GM21737 (cell line): Measurements from ENCODE around the gene HDAC9.

Source experiments
- ATAC-seq: cut with Tn5 transposase; IDR thresholded peaks from one replicate; pipeline ENCODE4 v1.9.1; 2021; ENCODE audit warnings: mild to moderate bottlenecking, moderate library complexity; ENCODE audit not compliant: unreplicated experiment

The HDAC9 gene

DNA sequence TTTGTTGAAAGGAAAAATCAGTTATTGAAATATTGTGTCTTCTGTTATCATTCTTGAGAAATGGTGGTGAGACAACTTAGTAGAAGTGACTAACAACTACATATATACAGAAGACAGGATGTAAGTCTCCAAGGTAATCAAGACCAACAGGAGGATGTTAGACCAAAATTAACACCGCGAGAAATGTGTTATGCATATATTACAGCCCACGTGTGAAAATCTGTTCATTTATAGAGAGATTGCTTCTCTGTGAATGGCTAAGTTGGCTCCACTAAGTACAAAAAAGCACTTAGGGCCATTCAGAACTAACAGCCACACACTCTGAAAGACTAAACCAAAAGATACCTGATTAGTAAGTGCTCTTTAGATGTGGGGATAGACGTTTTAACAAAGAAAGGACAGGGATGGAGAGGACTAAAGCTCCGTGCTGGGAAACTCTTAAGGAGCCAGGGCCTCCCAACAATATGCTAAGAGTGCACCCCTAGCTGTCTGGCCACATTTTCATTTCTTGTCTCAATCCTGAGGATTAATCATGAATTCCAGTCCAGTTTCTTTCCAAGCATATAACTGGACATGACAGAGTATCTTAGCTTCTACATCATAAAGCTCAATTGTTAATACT is 26.5 kb downstream of the HDAC9 start:
- peak; percentile 46 for ATAC-seq

- ATAC-seq, result no peak
Observed at GRCh38 chr7:18524248-18524647, 28.7 kb downstream of the HDAC9 start.

DNA sequence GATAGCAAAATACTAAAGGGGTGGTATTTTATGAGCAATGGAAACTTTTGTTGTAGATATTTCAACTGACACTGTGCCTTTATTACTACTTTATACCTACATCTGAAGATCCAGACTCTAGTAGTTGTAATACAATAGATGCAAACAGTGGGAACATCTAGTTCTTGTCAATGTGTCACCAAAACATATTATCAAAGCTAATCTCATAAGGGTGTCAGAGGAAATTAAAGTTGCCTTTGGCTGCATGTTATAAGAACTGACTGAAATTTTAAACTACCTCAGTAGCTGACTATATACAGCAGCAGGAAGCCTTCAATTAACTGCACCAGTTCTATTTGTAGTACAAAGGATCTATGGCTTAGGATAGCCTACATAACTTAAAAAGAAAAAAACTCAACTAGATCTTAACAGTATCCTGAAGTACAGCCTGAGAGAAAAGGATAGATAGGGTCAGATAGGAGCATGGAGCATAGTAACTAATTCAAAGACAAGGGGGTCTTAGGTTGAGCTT is 30.9 kb downstream of the HDAC9 start:
- ATAC-seq, result no peak

- ATAC-seq, result no peak
Observed at GRCh38 chr7:18529239-18529638, 33.7 kb downstream of the HDAC9 start.

DNA sequence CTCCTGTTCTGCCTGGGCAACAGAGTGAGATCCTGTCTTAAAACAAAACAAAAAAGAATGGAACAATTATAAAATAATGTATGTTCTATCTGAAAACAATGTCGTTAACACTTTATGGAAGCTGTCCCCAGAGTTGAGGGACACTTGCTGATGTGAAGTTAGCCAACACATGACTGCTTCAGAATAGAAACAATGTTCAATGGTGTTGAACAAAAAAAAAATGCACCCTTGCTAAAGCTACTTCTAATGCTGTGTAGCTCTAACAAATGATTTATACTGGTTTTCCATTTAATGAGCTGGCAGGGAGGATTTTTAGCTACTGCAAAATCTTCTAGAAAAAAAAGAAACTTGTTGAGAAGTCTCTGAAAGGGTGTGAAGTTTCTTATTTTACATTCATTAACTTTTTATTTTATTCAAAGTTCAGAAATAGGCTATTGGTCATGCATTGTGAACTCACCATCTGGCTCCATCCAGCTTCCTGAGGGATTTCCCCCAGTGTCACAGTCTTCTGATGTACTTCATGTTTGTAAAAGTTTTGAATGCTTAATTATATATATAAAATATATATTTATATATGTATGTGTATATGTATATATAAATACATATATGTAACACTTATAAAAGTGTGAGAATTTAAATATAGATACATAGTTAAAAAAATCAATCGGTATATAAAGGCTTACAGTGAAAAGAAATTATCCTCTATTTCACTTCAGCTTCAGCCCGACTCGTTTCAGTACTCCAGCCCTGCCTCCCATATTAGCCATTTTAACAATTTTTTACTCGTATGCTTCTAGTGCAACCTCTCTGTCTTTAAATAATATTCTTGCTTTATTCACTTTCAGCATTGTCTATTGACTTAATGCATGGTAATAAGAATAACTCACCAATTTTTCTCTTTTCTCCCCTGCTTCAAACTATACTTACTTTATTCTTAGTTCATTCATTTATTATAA is 35.0 kb downstream of the HDAC9 start:
- peak; percentile 79 for ATAC-seq

- ATAC-seq, result no peak
Observed at GRCh38 chr7:18531539-18531938, 36.0 kb downstream of the HDAC9 start.

- no peak for ATAC-seq
Observed at GRCh38 chr7:18532813-18533212, 37.3 kb downstream of the HDAC9 start.

GRCh38 chr7:18534481-18534880 is 38.9 kb downstream of the HDAC9 start:
- no peak for ATAC-seq

GRCh38 chr7:18535810-18536415 is 40.4 kb downstream of the HDAC9 start:
- no peak for ATAC-seq

DNA sequence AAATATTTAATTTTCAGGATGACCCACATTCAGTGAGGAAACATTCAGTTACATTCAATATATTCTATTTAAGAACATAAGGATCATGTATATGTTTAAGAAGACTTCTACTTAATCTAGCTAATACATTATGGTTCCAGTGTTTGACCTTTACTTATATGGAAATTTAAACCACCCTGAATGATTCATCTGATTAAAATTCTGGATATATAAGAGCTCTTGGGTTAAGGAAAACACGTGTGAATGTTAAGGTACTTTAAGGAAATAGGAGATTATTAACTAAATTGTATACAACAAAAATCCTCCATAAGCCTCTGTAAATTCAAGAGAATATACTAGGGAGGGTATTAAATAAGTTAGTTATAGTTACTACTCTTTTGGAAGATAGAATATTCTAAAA is 40.9 kb downstream of the HDAC9 start:
- no peak for ATAC-seq

GRCh38 chr7:18538554-18539250 is 43.2 kb downstream of the HDAC9 start:
- peak; percentile 71 for ATAC-seq

GRCh38 chr7:18540396-18540795 is 44.8 kb downstream of the HDAC9 start:
- ATAC-seq, result no peak

GRCh38 chr7:18541181-18541870 is 45.8 kb downstream of the HDAC9 start:
- ATAC-seq, result no peak

DNA sequence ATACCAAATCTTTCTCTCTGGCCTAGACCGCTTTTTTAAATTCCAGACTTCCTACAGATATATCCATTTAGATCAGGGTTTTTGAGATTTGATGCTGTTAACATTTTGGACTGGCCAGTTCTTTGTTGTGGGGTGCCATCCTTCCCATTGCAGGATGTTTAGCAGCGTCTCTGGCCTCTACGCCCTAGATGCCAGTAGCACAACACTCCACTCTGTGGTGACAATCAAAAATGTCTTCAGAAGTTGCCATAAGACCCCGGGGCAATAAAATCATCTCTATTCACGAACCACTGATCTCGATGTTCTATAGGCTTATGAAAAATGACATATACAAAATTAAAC is 46.3 kb downstream of the HDAC9 start:
- no peak for ATAC-seq

GRCh38 chr7:18546576-18546975 is 51.0 kb downstream of the HDAC9 start:
- no peak for ATAC-seq

DNA sequence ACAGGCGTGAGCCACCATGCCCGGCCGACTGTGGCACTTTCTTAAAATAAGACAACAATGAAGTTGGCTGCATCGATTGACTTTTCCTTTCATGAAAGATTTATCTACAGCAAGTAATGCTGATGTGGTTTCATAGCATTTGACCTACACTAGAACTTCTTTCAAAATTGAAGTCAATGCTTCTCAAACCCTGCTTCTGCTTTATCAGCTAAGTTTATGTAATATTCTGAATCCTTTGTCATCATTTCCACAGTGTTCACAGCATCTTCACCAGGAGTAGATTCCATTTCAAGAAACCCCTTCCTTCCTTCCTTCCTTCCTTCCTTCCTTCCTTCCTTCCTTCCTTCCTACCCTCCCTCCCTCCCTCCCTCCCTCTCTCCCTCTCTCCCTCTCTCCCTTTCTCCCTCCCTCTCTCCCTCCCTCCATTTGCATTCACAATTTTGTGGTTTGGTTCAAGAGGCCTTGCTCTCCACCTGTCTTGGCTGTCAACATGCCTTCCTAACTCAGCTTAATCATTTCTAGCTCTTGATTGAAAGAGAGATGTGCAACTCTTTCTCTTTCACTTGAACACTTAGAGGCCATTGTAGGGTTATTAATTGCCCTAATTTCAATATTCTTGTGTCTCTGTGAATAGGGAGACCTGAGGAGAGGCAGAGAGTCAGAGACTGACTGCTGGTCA is 52.1 kb downstream of the HDAC9 start:
- ATAC-seq, result peak; percentile 67

GRCh38 chr7:18548534-18548933 is 53.0 kb downstream of the HDAC9 start:
- no peak for ATAC-seq

DNA sequence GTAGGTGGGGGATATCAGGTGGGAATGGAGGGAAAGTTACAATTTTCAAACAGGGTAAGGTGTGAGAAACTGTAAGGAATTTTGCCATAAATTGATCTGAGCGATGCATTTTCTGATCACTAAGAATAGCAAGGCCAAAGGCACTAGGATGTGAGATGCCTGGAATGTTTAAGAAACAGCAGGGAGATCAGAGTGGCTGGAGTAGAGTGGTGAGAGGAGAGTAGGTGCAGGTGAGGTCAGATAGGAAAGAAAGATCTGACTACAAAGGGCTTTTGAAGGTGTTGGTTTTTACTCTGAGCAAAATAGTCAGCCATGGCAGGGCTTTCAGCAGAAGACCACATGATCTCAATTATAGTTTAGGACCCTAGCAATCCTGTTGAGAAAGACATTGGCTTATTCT is 55.0 kb downstream of the HDAC9 start:
- no peak for ATAC-seq

GRCh38 chr7:18552316-18552916 is 56.9 kb downstream of the HDAC9 start:
- no peak for ATAC-seq
